Choroid plexus epithelial cell (primary cell): ENCODE results near the gene PLAAT3.

Source experiments
- DNase-seq: peaks from one replicate; pipeline ENCODE4 v3.0.0-alpha.2; 2010; ENCODE audit warnings: low read depth
- H3K4me3 ChIP-seq: 2 replicates; pipeline ENCODE4 v1.5.1; 2011; ENCODE audit warnings: low read depth, mild to moderate bottlenecking, control low read depth, low read length, moderate library complexity
- TF ChIP-seq, protein P1 (sequence below): conservative IDR thresholded peaks from 2 replicates; pipeline ENCODE4 v1.5.1; 2011; ENCODE audit warnings: low read depth, mild to moderate bottlenecking, control low read depth, inconsistent platforms, low read length, moderate library complexity

The PLAAT3 gene

DNA sequence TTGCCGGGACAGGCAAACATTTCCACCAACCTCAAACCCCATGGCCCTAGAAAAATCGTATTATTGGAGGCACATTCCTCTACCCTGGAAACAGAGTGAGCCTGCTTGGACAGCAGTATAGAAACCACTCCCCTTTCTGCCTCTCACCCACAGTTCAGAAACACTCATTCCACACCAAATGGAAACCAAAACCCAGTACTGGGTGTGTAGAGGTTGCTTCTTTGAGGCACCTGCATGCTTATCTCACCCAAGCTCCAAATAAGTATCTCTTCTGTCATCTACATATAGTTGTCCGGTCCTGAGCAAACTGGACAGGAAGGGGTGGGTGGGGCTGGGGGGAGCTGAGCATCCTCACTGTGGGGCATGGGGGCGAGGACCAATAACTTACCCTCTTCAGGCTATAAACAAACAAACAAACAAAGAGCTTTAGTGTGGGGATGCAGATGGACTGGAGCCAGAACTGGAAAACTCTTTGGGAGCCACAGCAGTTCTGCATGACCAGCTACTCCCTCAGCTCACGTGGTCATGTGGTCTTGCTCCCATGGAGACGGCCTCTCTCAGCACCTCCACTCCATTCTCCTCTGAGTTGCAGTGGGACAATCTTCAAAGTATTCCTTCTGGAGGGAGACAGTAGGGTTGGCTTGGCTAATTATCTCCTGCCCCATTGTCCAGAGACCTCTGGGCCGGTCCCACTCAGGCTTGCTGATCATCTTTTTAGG, 50.0 kb downstream of the PLAAT3 start:
- H3K4me3 ChIP-seq: no peak overlapping the region
- TF ChIP-seq, protein P1, sequence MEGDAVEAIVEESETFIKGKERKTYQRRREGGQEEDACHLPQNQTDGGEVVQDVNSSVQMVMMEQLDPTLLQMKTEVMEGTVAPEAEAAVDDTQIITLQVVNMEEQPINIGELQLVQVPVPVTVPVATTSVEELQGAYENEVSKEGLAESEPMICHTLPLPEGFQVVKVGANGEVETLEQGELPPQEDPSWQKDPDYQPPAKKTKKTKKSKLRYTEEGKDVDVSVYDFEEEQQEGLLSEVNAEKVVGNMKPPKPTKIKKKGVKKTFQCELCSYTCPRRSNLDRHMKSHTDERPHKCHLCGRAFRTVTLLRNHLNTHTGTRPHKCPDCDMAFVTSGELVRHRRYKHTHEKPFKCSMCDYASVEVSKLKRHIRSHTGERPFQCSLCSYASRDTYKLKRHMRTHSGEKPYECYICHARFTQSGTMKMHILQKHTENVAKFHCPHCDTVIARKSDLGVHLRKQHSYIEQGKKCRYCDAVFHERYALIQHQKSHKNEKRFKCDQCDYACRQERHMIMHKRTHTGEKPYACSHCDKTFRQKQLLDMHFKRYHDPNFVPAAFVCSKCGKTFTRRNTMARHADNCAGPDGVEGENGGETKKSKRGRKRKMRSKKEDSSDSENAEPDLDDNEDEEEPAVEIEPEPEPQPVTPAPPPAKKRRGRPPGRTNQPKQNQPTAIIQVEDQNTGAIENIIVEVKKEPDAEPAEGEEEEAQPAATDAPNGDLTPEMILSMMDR: no peak
- no peak for DNase-seq

DNA sequence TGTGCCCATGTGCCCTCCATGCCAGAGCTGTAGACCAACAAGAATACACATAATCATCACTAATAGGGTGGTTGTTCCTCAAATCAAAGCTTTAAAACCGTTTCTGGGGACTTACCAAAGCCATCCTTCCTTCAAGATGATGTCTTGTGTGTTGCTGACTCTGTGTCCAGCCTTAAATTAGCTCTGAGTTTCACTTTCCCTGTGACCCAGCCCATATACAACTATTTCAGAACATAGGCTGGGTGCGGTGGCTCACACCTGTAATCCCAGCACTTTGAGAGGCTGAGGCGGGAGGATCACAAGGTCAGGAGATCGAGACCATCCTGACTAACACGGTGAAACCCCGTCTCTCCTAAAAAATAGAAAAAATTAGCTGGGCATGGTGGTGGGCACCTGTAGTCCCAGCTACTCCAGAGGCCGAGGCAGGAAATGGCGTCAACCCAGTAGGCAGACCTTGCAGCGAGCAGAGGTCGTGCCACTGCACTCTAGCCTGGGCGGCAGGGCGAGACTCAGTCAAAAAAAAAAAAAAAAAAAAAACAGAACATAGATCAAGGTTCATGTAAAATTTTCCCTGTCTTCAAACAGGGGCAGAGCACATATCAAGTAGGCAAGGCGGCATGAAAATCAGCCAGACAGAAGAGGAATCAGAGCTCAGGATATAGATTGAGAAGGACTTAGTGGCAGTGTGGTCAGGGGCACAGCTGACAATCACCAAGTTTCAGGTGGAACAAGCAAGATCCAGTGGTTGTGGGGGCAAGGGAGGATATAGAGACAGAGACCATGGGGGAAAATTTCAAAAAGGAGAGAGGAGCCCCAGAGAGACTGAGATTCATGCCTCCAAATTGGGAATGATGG, 50.8 kb downstream of the PLAAT3 start, which contains the start of gene PLAAT2:
TSS of gene PLAAT2 (minus strand) at position 179 of the 855 bp plus-strand sequence. CDS start at position 124, 55 bp downstream.
- TF ChIP-seq, protein P1: no peak
- H3K4me3 ChIP-seq: no peak within 1 kb of the TSS
- no peak for DNase-seq

DNA sequence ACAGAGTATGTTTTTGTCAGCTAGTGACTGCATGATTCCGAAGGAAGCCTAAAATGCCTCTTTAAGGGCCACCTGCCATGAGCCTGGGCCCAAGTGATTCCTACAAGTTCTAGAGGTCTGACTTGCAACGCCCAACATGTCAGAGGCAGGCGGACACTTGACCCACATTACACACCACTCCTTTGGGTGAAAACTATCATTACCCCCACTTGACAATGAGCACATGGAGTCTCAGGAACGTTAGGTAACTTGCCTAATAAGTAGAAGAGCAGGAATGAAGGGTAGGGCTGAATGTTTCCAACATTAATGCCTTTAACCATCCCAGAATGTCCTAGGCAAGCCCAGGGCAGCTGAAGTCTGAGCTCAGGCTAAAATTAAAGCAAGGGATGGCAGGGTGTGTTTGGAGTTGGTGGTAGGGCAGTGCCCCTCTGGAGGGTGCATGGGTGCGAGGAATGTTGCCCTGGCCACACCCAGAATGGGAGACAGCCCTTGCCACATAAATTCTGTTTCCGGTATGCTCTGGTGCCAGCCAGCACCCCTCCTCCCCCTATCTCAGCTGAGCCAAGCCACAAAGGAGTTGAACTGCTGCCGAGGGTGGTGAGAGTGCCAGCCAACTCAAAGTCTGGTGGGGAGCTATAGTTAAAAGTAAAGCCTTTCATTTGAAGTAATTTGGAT, 53.6 kb downstream of the PLAAT3 start:
- H3K4me3 ChIP-seq: no peak overlapping the region
- no peak for DNase-seq
- TF ChIP-seq, protein P1: no peak

DNA sequence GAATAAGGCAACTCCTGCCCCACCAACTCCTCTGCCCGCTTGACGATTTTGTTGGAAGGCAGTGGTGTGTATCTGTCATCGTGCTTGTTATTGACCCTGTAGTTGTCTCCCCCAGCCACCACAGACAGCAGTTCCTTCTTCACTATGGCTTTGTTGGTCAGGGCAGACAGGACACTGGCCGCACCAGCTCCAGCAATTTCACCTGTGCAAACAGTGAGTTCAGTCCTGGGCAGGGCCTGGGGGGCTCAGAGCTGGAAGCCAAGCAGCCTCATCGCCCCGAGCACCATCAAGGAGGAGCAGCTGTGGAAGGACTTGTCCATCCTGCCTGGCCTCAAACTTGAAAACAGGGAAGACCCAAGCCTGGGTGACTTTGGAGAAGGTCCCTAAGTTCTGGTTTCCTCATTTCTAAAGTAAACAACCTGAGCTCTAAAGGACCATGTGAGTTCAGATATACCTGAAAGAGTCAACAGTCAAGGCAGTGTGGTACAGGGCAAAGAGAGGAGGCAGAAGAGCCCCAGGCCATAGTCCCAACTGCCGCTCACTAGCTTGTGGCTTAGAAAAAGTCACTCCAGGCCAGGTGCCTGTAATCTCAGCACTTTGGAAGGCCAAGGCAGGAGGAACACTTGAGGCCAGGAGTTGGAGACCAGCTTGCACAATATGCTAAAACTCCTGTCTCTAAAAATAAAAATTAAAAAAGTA, 55.6 kb downstream of the PLAAT3 start:
- TF ChIP-seq, protein P1: no peak
- DNase-seq: no peak
- H3K4me3 ChIP-seq: no peak overlapping the region

DNA sequence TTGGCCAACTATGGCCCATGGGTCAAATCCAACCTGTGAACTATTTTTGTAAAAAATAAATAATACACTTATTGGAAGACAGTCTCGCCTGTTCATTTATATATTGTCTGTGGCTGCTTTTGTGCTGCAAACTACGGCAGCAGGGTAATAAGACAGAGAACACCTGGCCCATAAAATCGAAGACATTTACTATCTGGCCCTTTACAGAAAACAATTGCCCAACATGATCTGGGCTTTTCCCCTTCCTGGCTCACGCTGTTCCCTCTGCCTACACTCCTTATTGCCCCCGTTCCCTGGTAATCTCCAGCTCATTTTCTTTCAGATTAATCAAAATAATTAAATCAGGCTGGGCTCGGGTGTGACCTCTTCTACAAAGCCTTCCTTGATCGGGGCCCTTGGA, 56.7 kb downstream of the PLAAT3 start:
- DNase-seq: no peak
- no peak overlapping the region for H3K4me3 ChIP-seq
- TF ChIP-seq, protein P1: no peak

DNA sequence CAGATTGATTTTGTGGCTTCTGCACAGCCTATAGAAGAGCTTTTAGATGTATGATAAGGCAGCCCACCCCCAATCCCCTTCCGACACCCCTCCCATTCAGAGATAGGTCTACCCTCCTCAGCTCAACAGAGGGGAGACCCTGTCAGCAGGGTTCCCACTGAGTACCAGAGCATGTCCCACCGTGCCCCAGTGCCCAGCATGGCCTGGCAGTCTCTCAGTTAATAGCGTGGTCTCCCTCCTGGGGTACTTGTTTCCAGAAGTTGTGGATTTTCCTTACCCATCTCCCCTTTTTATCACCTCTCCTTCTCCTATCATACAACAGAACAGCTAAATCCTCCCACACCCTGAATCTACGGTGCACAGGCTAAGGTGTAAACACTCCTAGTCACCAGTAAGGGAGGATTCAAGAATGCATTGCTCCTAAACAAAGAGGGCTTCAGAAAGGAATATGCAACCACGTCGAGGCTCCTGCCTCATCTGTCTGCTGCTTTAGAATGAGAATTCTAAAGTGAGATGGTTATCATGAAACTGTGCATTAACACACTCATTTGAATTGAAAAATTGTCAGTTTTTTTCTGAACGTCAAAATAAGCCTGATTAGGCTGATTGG, 57.7 kb downstream of the PLAAT3 start:
- TF ChIP-seq, protein P1: no peak
- DNase-seq: no peak
- no peak overlapping the region for H3K4me3 ChIP-seq
